GM19463 (cell line): ENCODE measurements around the gene DSG3.

Experiments
- ATAC-seq: cut with Tn5 transposase; IDR thresholded peaks from one replicate; pipeline ENCODE4 v1.9.1; 2021; ENCODE audit warnings: mild to moderate bottlenecking, moderate library complexity; ENCODE audit not compliant: unreplicated experiment

The DSG3 gene, protein sequence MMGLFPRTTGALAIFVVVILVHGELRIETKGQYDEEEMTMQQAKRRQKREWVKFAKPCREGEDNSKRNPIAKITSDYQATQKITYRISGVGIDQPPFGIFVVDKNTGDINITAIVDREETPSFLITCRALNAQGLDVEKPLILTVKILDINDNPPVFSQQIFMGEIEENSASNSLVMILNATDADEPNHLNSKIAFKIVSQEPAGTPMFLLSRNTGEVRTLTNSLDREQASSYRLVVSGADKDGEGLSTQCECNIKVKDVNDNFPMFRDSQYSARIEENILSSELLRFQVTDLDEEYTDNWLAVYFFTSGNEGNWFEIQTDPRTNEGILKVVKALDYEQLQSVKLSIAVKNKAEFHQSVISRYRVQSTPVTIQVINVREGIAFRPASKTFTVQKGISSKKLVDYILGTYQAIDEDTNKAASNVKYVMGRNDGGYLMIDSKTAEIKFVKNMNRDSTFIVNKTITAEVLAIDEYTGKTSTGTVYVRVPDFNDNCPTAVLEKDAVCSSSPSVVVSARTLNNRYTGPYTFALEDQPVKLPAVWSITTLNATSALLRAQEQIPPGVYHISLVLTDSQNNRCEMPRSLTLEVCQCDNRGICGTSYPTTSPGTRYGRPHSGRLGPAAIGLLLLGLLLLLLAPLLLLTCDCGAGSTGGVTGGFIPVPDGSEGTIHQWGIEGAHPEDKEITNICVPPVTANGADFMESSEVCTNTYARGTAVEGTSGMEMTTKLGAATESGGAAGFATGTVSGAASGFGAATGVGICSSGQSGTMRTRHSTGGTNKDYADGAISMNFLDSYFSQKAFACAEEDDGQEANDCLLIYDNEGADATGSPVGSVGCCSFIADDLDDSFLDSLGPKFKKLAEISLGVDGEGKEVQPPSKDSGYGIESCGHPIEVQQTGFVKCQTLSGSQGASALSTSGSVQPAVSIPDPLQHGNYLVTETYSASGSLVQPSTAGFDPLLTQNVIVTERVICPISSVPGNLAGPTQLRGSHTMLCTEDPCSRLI

DNA sequence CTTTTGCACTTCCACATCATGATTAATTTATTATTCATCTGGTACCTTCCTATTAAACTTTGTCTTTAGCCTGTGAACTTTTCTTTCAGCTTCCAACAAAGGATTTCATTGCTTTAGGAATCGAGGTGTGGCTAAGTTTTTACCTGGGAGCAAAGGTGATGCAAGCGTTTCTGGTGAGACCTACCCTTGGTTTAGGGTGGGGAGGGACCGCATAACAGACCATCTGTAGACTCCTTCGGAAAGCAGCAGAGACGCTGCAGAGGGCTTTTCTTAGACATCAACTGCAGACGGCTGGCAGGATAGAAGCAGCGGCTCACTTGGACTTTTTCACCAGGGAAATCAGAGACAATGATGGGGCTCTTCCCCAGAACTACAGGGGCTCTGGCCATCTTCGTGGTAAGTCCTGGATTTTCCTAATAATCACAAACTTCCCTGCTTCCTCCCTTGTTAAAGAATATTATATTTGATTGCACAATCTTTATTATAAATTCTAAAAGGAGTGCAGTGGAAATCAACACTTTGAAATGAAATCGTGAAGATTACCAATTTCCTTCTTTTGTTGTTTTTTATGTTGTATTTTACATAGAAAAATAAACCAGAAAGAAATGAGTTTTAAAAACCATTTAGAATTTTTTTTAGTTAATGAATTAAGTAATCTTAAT is at the start of gene DSG3:
Gene DSG3, plus strand, starts transcription at position 212 of the 662 bp plus-strand sequence. Its CDS starts 137 bp downstream, at position 349.
- ATAC-seq, result no peak

DNA sequence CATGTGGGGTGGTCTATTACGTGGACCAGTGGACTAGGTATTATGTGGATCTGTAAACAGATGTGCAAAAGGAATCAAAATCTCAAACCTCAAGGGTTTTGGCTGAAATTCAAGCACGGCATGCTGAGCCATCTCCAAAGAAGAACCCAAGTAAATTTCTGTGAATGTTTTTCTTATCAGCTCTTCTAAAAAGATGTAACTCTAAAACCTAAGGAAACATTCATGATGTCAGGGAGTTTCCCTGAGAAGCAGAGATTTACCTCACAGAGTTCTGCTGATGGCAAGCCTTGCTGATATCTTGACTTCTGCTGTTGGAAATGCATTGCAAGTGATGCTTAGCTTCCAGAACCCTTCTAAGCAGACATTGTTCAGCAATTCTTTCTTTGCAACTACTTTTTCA is 49.4 kb upstream of the DSG3 start:
- ATAC-seq, result no peak

DNA sequence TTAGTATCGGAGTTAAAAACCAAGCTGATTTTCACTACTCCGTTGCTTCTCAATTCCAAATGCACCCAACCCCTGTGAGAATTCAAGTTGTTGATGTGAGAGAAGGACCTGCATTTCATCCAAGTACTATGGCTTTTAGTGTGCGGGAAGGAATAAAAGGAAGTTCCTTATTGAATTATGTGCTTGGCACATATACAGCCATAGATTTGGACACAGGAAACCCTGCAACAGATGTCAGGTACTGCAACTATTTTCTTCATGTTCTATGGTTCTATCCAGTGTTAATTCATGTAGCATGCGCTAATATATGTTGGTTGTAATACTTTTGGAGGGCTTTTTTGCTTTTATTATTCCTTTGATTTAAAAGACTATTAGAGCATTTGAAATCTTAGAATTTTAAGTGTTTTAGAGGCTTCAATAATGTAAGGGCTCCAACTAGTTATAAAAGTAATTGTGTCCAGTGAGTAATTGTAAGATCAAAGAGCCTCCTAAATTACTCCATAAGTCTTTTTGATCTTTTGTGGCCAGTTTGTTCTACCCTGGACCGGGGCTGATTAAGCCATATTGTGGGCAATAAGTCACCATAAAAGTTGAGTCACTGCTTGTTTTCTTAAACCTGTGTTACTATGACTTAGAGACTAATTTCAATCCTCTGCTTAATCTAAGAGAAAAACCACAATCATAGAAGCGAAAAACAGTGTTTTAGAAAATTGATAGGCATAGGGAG is 48.1 kb upstream of the DSG3 start:
- no peak for ATAC-seq

DNA sequence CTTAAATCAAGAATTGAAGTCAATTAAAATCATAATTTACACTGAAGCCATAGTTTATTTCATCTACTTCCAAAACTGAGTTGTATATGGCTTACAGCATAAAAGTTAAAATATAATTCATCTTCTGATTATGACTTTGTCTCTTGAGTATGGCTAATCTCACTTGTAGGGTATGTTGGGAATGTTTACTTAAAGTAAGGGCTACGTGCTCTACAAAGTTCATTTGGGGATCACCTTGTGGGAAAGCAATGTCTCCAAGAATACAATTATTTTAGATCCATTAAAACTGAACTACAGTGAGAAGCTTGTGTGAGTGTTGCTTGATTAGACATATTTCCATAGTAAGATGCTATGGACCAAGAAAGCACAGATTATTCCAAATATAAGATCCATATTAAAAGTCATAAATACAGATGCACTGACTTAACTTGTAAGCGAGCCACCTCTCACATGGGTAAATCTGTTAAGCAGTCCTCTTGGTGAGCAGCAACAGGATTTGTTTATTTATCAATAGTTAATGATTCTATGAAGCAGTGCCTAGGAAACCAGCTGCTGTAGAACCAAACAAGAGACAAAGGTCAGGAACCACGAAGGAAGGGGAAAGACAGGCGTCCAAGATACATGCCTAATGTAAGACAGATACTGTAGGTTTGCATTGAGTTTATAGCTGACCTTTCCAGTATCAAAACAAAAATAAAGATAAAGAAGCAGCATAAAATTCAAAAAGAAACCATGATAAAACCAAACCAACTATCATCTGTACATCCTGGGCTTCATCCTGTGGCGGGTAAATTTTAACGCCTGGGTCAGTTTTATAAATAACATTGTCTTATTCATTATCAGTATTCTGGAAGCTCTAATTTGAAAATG is 46.1 kb upstream of the DSG3 start:
- ATAC-seq, result no peak

DNA sequence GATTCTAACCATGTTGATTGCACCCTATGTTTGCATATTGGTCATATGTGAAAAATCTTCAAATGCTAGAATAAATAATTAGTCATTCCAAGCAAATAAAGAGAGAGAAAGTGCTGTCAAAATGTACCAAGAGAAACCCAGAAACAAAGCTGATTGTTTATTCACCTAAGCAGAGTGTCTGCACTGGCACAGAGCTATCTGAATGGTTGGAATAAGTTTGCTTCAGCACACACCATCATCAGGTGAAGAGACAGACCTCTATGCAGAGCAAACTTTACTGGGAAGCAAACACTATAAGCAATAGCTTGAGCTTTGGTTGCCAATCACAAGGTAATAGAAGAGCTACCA is 45.5 kb upstream of the DSG3 start:
- ATAC-seq, result no peak

DNA sequence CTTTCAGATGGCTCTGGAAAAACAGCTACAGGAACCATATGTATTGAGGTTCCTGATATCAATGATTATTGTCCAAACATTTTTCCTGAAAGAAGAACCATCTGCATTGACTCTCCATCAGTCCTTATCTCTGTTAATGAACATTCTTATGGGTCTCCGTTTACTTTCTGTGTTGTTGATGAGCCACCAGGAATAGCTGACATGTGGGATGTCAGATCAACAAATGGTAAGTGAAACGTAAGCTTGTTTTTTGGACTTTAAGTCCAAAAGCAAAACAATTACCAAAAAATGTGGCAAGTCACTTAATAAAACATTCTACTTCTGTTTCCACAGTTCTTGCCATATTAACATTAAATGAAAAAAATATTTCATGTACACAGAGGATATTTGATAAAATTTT is 44.1 kb upstream of the DSG3 start:
- no peak for ATAC-seq

DNA sequence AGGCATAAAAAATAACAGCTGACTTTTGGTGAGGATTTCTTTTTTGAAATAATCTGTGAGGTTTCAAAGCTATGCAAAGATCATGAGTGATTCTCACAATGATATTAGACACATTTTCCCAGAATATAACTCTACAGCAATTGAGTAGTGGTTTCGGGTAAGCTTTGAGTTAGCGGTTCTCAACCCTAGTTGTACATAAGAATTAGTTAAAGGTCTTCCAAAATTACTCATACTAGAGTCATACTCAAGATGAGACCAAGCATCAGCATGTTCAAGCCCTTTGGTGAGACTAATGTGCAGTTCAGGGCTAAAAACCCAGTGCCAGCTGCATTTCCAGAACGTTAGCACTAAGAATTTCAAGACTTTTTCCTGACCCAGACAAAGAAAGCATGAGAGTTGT is 39.9 kb upstream of the DSG3 start:
- no peak for ATAC-seq

DNA sequence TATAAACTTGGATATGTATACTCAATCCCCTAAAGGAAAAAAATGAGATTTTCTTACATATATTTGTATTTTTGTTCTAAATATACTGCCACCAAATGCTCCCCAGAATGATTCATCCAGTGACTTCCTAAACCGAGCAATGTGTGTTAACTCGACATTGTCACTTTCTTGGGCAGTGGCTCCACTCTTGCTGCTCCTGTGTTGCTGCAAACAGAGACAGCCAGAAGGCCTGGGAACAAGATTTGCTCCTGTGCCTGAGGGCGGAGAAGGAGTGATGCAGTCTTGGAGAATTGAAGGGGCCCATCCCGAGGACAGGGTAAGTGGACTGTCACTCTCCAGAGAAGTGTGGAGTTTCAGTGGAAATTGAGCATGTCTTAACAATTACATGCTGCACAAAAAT is 38.3 kb upstream of the DSG3 start:
- no peak for ATAC-seq

DNA sequence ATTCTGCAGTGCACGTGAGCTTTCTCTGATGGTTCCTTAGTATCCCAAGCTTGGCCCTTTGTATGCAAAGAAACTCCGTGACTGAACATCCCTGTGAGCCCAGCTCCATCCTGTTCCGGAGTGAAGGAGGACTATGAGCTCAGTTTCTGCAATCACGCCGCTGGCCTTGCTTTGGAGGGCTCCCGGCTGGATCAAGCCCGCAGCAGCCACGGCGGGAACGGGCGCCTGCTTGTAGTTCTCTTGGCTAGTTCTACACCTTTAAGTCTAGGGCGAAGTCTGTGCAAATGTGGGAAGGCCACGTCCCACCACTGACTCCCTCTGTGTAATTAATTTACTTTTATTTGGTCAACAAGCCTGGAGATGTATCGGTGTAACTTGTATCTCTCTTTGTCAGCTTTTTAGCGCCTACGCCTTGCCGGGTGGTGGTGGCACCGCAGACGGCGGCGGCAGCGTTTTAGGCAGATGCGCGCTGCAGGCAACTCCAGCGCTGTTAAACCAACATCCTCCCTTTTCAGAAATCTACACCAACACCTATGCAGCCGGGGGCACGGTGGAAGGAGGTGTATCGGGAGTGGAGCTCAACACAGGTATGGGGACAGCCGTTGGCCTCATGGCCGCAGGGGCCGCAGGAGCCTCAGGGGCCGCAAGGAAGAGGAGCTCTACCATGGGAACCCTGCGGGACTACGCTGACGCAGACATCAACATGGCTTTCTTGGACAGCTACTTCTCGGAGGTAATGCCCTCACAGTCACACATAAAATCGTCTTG is 36.6 kb upstream of the DSG3 start:
- no peak for ATAC-seq

DNA sequence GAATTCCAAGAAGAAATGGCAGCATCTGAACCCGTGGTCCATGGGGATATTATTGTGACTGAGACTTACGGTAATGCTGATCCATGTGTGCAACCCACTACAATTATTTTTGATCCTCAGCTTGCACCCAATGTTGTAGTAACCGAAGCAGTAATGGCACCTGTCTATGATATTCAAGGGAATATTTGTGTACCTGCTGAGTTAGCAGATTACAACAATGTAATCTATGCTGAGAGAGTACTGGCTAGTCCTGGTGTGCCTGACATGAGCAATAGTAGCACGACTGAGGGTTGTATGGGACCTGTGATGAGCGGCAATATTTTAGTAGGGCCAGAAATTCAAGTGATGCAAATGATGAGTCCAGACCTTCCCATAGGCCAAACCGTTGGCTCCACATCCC is 34.4 kb upstream of the DSG3 start:
- no peak for ATAC-seq

DNA sequence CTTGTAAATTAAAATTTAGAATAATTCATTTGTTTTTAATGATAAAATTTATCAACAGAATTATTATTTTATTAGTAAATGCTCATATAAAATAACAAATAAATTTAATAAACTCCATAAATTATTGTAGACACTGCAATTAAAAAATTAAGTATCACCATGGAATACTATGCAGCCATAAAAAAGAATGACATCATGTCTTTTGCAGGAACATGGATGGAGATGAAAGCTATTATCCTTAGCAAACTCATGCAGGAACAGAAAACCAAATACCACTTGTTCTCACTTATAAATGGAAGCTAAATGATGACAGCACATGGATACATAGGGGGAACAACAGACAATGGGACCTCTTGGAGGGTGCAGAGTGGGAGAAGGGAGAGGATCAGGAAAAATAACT is 29.7 kb upstream of the DSG3 start:
- ATAC-seq, result no peak

DNA sequence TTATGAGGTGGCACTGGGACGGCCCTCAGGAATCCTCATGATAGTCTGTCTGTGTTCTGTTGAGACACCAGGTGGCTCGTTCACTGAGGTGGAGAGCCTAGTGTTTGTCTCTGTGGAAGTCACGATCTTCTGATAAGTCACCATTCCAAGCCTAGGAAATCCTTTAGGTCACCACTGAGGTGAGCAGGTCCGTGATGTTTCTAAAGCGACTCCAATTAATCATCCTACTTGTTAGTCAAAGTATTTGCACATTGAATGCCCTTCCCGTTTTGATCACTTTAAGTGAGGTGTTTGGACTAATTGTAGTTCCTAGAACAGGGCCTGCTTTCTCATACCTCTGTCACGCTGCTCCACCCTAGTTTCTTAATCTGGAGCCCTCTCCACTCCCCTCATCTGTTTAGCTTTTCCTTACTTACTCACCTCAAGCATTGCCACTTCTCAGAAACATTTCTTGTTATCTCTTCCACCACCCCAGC is 28.0 kb upstream of the DSG3 start:
- no peak for ATAC-seq

DNA sequence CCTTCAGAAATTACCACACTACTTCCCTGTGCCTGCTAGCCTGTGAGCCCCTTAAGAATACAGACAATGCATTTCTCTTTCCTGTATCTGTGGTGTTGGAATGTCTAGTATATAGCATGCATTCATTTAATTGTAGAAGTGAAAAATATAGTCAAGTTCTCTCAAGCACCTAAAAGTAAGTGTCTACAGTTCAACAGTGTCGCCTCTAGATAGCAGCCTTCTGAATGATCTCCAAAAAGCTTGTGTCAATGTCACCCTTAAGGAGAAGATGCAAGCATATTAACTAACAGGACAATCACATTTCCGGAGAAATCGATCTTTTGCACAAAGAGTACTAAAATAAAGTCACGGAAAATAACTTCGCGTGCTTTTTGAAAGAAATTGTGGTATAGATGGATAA is 27.5 kb upstream of the DSG3 start:
- ATAC-seq, result no peak

DNA sequence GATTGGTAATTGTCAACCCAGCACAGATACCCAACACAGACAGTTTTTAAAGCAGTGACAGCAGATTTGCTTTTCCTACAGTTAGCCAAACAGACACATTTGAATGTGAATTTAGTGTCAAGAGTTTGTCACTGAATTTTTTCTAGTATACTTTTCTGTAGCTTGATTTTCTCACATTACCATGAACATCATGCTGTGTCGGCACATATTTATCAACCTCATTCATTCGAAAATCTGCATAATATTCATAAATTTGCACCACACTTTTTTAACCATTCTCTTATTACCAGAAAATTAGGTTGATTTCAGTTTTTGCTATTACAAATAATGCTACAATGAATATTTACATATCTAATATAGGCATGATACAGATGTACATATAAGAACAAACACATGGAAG is 27.0 kb upstream of the DSG3 start:
- no peak for ATAC-seq

DNA sequence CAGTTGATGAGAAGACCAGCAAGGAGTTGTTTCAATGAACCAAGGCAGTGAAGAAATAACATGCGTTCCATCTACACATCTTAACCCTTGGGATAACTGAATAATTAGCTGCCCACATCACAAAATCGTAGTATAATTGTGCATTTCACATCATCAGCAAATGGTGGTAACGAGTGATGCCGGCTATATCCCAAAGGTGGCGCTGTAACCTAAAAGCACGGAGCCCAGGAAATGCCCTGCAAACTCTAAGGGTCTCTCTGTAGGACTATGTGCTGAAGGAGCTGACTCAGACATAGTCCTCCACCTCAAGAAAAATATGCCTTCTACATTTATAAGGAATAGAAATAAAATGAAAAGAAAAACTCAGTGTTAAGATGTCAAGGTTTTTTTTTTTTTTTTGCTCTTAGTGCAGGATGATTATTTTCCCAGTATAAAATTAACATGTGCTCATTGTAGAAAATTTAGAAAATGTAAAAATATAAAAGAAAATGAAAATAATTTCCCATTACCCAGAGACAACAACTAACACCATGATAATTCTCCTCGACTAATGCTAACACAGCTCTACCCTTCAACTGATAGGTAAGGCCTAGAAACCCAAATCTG is 23.1 kb upstream of the DSG3 start:
- peak; percentile 87 for ATAC-seq

DNA sequence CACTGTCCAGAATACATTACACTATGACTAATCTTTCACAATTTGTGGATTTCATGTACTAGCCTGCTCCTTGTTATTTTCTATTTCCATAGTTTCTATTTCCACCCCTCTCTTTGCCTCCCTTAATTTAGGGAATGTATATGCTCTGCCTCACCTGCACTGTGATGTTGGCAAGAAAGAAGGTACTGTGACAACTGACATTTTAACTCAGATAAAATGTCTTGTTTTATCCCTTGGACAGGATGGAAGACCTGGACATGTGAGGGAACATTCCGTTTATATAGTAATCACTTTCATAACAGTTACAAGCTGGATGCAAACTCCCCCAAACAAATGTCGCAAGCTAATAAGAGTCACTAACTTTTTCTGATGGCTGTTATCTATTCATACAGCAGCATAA is 21.5 kb upstream of the DSG3 start:
- no peak for ATAC-seq

DNA sequence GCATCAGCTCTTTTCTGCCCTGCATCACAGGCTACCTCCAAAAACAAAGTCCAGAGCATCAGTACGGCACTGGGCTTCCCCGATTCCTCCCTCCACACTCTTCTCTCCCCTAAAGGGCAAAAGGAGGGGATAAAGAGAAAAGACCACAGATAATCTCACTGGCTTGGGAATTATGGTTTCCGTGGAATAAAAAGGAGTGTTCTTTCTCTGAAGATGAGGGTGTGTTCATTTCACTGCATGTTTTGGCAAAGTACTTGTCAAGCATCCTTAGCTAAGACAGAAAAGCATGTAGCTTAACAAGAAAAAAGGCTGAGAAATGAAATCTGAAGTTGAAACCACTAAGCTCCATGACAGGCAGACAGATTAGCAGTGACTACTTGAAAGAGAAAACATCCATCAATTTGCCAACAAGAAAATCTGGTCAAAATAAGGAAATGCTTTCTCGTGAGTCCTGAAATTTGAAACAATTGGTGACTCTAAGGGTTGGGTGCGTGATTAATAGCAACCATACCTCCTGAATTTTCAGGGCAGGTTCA is 20.6 kb upstream of the DSG3 start:
- ATAC-seq, result no peak

DNA sequence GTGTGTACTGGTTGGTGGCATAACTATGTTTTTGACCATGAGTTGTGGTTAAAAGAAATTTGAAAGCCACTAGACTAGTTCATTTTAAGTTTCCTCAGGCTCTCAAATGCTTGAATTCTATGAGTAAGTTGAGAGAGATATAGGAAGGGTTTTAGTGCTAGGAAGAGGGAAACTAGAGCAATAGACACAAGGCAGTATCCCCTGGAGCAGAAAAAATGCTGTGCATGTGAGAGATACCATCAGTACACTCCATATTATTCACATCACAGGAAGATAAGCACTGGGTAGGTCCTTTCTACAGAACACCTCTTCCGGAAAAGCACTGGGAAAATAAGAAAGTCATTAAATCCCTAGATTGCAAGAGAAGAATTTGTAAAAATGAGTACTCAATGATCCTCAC is 19.3 kb upstream of the DSG3 start:
- no peak for ATAC-seq
